H1 (cell line): ENCODE measurements around the gene MYG1. TPM values are rescaled to one million over a fixed set of nuclear protein-coding genes. Genes with fewer than 3 reads are reported as not detected.

Experiments
- CEBPB ChIP-seq: IDR thresholded peaks from 2 replicates; pipeline ENCODE4 v1.6.1; 2012; ENCODE audit warnings: low read depth, low read length
- EP300 ChIP-seq, 2 experiments: IDR thresholded peaks; 1 replicate in 1 of 2; 2 replicates in 1 of 2; pipeline ENCODE4 v1.6.1; 2011 to 2012; ENCODE audit warnings: low read depth in 2 of 2, low read length in 2 of 2, mild to moderate bottlenecking in 2 of 2, borderline replicate concordance in 1 of 2, inconsistent platforms in 1 of 2, moderate library complexity in 1 of 2
- NANOG ChIP-seq: IDR thresholded peaks from 2 replicates; pipeline ENCODE4 v1.6.1; 2011; ENCODE audit warnings: low read length, low read depth, mild to moderate bottlenecking, inconsistent platforms; ENCODE audit not compliant: insufficient read depth, poor library complexity, severe bottlenecking
- POU5F1 ChIP-seq: IDR thresholded peaks from 2 replicates; pipeline ENCODE4 v1.6.1; 2011; ENCODE audit warnings: low read depth, mild to moderate bottlenecking, low read length, moderate library complexity
- RXRA ChIP-seq: IDR thresholded peaks from 2 replicates; pipeline ENCODE4 v1.6.1; 2011; ENCODE audit warnings: low read depth, mild to moderate bottlenecking, low read length, moderate library complexity; ENCODE audit not compliant: insufficient read depth
- SUZ12 ChIP-seq: fragments of 200-600 bp; sonication (generic); IDR thresholded peaks from 2 replicates; pipeline ENCODE4 v1.6.1; 2012; ENCODE audit warnings: mild to moderate bottlenecking, inconsistent platforms, low read length, moderate library complexity, mixed read lengths
- polyA plus RNA-seq, 7 experiments: library from polyadenylated mRNA; depleted of rRNA in 3 of 7; stranded (reverse) in 5 of 7; unstranded in 2 of 7; fragments of >200 nt in 5 of 7; fragments of 200-250 nt in 2 of 7; gene quantifications; 1 replicate in 5 of 7; 2 replicates in 1 of 7; 4 replicates in 1 of 7; pipeline versions ENCODE4 v1.2.1 to v1.2.3, GENCODE V29; 2011 to 2013; ENCODE audit warnings: missing spikeins in 2 of 7, mixed read lengths in 2 of 7
- total RNA-seq: library from RNA; stranded (reverse); fragmentation: NEBNext Ultra II Directional; extraction: Animal tissue kit (Norgen Biotek cat#: 25700); gene quantifications from 2 replicates; pipeline ENCODE4 v1.2.1, GENCODE V29; 2021
- TF ChIP-seq, protein P1 (sequence below): IDR thresholded peaks from 2 replicates; pipeline ENCODE4 v1.6.1; 2012; ENCODE audit warnings: low read length, inconsistent platforms
- TF ChIP-seq, protein P2 (sequence below): IDR thresholded peaks from 2 replicates; pipeline ENCODE4 v1.6.1; 2012; ENCODE audit warnings: inconsistent platforms

The MYG1 gene
- total and polyA plus RNA-seq, 2 of the 8 experiments (the other 6 are each of a cell fraction or from before 2014, with no cell fraction given), result 83.3 to 104 TPM

- TF ChIP-seq RXRA (no peak), SUZ12 (no peak), CEBPB (no peak), EP300 (IDR thresholded peaks at IDR 0.05; ENCODE audit: borderline replicate concordance in 1 of 2, low read depth in 2 of 2, low read length in 2 of 2) (no peak), NANOG (no peak), POU5F1 (no peak)
- TF ChIP-seq, protein P1, sequence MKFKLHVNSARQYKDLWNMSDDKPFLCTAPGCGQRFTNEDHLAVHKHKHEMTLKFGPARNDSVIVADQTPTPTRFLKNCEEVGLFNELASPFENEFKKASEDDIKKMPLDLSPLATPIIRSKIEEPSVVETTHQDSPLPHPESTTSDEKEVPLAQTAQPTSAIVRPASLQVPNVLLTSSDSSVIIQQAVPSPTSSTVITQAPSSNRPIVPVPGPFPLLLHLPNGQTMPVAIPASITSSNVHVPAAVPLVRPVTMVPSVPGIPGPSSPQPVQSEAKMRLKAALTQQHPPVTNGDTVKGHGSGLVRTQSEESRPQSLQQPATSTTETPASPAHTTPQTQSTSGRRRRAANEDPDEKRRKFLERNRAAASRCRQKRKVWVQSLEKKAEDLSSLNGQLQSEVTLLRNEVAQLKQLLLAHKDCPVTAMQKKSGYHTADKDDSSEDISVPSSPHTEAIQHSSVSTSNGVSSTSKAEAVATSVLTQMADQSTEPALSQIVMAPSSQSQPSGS, result no peak
- TF ChIP-seq, protein P2, sequence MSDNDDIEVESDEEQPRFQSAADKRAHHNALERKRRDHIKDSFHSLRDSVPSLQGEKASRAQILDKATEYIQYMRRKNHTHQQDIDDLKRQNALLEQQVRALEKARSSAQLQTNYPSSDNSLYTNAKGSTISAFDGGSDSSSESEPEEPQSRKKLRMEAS, result no peak
Observed at GRCh38 chr12:53286448-53286847, 13.0 kb upstream of the MYG1 start (continued).
